LNCaP clone FGC (cell line): ENCODE measurements around the gene USP10.
A peak's percentile ranks its signal among the peaks of the same experiment; 100 is the strongest.

ENCODE experiments used
- DNase-seq: peaks from one replicate; pipeline ENCODE4 v3.0.0-alpha.2; 2011; ENCODE audit warnings: low read depth
- H3K4me3 ChIP-seq: 2 replicates; pipeline ENCODE4 v1.5.1; 2011; ENCODE audit warnings: mild to moderate bottlenecking, low read depth, low read length, control low read depth
- TF ChIP-seq, protein P1 (sequence below): IDR thresholded peaks from 2 replicates; pipeline ENCODE4 v1.5.1; 2012; ENCODE audit warnings: mild to moderate bottlenecking; ENCODE audit not compliant: control insufficient read depth, insufficient read depth; ENCODE audit errors: extremely low read depth

Gene USP10

GRCh38 chr16:84710686-84711085, 10.9 kb downstream of the USP10 start:
- TF ChIP-seq, protein P1, sequence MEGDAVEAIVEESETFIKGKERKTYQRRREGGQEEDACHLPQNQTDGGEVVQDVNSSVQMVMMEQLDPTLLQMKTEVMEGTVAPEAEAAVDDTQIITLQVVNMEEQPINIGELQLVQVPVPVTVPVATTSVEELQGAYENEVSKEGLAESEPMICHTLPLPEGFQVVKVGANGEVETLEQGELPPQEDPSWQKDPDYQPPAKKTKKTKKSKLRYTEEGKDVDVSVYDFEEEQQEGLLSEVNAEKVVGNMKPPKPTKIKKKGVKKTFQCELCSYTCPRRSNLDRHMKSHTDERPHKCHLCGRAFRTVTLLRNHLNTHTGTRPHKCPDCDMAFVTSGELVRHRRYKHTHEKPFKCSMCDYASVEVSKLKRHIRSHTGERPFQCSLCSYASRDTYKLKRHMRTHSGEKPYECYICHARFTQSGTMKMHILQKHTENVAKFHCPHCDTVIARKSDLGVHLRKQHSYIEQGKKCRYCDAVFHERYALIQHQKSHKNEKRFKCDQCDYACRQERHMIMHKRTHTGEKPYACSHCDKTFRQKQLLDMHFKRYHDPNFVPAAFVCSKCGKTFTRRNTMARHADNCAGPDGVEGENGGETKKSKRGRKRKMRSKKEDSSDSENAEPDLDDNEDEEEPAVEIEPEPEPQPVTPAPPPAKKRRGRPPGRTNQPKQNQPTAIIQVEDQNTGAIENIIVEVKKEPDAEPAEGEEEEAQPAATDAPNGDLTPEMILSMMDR, result no peak
- DNase-seq, result no peak
- no peak overlapping the region for H3K4me3 ChIP-seq

DNA sequence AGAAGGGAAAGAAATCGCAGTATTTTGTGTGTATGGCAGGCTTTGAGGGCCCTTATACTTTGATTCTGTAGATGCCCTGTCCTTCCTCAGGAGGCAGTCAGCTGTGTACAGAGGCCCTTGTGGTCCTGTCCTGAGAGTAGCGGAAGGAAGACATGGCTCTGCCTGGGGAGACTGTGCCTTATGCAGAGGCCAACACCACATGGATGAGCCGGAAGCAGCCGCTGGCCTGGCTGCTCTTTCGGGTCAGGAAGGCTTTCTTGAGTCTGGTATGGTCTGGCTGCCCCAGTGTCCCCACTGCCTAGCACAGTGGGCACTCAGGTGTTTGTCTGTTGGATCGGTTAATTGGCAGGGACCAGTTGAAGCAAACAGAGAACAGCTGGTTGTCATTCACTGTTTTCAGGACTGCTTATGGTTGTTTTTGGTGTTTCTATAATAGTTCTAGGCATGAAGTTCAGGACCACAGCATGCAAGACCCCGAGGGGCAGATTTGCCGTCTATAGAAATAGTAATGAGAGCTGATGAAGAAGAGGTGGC, 12.4 kb downstream of the USP10 start:
- no peak for DNase-seq
- TF ChIP-seq, protein P1, result no peak
- no peak overlapping the region for H3K4me3 ChIP-seq

DNA sequence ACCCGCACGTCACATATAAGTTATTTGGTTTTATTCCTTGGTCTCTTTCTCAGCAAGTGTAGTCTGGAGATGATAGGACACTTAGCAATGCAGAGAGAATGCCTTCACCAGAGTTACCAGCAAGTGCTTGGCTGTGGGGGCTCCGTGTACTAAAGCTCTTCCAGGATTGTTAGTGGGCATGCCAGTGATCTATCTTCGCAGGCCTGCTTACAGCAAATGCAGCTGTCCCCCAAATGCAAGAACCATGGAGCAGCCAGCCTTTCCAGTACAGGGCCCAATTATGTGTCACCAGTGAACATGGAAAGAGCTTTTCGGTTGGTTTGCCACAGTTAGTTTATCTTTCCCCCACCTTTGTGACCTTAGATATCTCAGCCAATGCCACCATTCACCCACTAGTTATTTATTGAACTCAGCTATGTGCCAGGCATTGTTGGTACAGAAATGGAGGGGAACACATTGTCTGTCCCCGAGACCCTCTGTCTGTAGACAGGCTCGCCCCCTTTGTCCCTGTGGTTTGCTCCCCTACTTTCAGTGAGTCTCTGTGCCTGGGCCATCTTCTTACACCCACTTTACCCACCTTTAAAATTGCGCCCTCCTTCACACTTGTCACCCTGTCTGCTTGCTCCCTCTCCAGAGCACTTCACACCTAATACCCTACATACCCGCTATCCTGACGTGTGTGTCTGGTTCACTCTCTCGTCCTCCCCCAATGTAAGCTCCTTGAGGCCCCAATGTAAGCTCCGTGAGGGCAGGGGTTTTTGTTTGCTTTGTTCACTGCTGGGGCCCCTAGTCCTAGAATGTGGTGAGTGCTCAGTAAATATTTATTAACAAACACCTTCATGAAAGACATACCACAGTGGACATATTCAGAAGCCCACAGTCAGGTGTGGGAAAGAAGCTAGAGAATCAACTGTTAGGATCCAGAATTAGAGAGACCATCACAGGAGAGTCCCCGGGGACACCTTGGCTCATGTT, 13.3 kb downstream of the USP10 start:
- no peak overlapping the region for H3K4me3 ChIP-seq
- TF ChIP-seq, protein P1, result no peak
- DNase-seq, result no peak

DNA sequence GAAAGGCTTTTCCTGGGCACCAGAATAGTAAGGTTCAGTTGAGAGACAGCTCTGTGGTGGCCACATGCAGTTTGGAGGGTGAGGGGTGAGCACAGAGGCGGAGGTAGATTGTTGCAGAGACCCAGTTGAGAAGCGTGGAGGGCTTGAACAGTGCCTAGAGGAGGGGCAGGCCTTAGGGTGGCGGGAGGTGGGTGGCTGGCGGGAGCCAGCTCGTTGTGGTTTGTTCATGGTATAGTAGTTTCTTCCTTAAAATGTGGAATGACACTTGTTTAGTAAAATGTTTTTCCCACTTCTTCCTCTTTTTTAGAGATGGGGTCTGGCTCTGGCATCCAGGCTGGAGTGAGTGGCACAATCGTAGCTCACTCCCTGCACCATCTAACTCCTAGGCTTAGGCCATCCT, 14.2 kb downstream of the USP10 start:
- no peak overlapping the region for H3K4me3 ChIP-seq
- TF ChIP-seq, protein P1, result no peak
- no peak for DNase-seq

DNA sequence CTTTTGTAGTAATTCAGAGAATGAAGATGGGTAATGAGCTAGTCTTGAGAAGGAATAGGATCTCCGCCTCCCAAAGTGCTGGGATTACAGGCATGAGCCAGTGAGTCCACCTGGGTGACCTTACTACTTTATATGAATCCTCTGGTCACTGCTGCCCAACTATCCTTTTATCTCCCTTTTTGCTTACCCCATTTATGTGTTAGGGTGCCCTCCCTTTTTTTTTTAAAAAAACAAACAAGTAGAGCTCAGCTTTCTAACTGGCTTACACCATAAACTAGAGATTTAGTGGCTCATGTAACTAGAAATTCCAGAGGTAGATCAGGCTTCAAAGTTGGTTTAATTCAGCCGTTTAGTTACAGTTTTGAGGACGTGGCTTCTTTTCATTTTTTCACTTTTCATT, 15.6 kb downstream of the USP10 start:
- DNase-seq, result no peak
- TF ChIP-seq, protein P1, result no peak
- H3K4me3 ChIP-seq, result no peak overlapping the region

- peak overlapping the region; percentile 8; the same call in 1 of the 2 replicates for H3K4me3 ChIP-seq
- TF ChIP-seq, protein P1, result no peak
- no peak for DNase-seq
Observed at GRCh38 chr16:84715854-84716253, 16.1 kb downstream of the USP10 start.
